GM13977 (cell line): Measurements from ENCODE around the gene LPP.

Source experiments
- DNase-seq: peaks from one replicate; pipeline ENCODE4 v3.0.0; 2012; ENCODE audit warnings: low spot score
- in situ Hi-C: fragments of 300-500 bp; cut with MboI; formaldehyde crosslinking; loops from one replicate; pipeline ENCODE4 v1.12.0; 2022; ENCODE audit warnings: low sequenced_read_pairs, low pct_unique_long_range_greater_than_20kb, mixed read lengths, inconsistent platforms; ENCODE audit not compliant: unreplicated experiment
- TF ChIP-seq, protein P1 (sequence below): IDR thresholded peaks from 2 replicates; pipeline ENCODE4 v1.5.1; 2012; ENCODE audit warnings: mild to moderate bottlenecking, control low read depth; ENCODE audit not compliant: insufficient read depth; ENCODE audit errors: extremely low read depth, missing control alignments

Gene LPP

GRCh38 chr3:188522115-188522514 is 368.2 kb downstream of the LPP start:
- in situ Hi-C loops, result no loop called here
- no peak for DNase-seq
- TF ChIP-seq, protein P1, sequence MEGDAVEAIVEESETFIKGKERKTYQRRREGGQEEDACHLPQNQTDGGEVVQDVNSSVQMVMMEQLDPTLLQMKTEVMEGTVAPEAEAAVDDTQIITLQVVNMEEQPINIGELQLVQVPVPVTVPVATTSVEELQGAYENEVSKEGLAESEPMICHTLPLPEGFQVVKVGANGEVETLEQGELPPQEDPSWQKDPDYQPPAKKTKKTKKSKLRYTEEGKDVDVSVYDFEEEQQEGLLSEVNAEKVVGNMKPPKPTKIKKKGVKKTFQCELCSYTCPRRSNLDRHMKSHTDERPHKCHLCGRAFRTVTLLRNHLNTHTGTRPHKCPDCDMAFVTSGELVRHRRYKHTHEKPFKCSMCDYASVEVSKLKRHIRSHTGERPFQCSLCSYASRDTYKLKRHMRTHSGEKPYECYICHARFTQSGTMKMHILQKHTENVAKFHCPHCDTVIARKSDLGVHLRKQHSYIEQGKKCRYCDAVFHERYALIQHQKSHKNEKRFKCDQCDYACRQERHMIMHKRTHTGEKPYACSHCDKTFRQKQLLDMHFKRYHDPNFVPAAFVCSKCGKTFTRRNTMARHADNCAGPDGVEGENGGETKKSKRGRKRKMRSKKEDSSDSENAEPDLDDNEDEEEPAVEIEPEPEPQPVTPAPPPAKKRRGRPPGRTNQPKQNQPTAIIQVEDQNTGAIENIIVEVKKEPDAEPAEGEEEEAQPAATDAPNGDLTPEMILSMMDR, result no peak

GRCh38 chr3:188523291-188523690 is 369.3 kb downstream of the LPP start:
- no peak for DNase-seq
- in situ Hi-C loops, result no loop called here
- TF ChIP-seq, protein P1, result no peak

DNA sequence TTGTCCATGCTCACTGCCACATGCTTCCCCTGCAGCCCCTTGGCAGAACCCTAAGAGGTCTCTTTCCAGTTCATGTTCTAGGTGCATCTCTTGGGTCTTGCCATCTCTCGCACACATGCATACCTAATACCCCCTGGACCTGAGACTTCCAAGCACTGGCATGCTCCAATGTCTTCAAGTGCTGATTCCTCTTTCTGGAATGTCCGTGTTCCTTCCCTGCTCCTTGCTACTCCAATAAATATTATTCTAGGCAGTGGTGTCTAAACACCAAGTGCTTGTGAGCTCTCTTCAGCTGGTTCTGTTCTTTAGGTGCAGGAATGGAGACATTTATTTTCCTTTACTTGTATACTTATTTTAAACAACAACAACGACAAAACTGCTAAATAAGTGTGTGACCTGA is 370.1 kb downstream of the LPP start:
- no peak for DNase-seq
- TF ChIP-seq, protein P1, result no peak
- in situ Hi-C loops, result no loop called here

DNA sequence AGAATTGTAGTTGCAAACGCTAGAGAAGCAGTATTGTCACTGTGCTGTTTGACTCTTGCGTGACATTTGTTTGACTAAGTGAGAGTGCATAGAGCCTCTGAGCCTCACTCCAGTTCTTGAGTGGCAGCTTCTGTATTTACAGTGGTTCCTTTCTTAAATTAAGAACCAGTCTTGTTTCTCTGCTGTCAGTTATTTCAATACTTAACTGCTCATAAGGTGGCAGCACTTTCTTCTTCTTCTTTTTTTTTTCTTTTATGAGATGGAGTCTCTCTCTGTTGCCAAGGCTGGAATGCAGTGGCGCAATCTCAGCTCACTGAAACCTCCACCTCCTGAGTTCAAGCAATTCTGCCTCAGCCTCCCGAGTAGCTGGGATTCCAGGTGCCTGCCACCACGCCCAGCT is 372.1 kb downstream of the LPP start:
- no peak for DNase-seq
- in situ Hi-C loops, result no loop called here
- TF ChIP-seq, protein P1, result no peak

DNA sequence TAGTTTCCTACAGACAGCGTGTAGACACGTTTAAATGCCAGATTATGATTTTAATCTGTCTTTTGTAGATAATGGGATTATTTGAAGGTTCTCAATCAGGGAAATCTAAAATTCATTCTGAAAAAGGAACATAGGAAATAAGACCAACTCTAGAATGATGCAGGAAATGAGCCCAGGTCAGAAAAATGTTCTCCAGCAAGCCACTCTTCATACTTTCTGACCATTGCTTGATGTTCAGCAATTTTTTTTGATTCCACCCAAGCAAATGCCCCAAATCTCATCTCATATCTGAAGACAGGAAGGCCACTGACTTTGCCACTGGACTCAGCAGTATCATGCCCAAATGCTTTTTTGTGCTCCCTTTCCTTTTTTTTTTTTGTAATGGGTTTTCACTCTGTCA is 373.4 kb downstream of the LPP start:
- no peak for DNase-seq
- TF ChIP-seq, protein P1, result no peak
- in situ Hi-C loops, result no loop called here

GRCh38 chr3:188528396-188528795 is 374.4 kb downstream of the LPP start:
- in situ Hi-C loops, result no loop called here
- no peak for DNase-seq
- TF ChIP-seq, protein P1, result no peak

GRCh38 chr3:188529228-188529627 is 375.3 kb downstream of the LPP start:
- no peak for DNase-seq
- in situ Hi-C loops, result no loop called here

More at GRCh38 chr3:188529228-188529627, 375.3 kb downstream of the LPP start:
- TF ChIP-seq, protein P1, result no peak
